Right lobe of liver (tissue), 6 donors: ENCODE results near the gene TSSK6. TPM values are rescaled to one million over a fixed set of nuclear protein-coding genes. Genes with fewer than 3 reads are reported as not detected.

Source experiments
- ATAC-seq, 4 donors: fragments of 200-7000 bp; cut with Tn5 transposase; one replicate each; pipeline ENCODE4 v1.9.1; 2020; ENCODE audit warnings: mild to moderate bottlenecking in 4 of 4, moderate library complexity in 4 of 4
- DNase-seq, 3 donors: peaks; one replicate each; pipeline ENCODE4 v3.0.0-alpha.2; 2020
- H3K27ac ChIP-seq, 3 donors: fragments of 200-600 bp; one replicate each; pipeline ENCODE4 v1.8.0; 2022
- H3K27me3 ChIP-seq, 2 donors: fragments of 200-600 bp; one replicate each; pipeline ENCODE4 v1.8.0; 2022
- H3K36me3 ChIP-seq, 4 donors: fragments of 200-600 bp; sonication (generic) in 1 of 4; one replicate each; pipeline versions ENCODE4 v1.5.1 to v1.8.0; 2017 to 2022; ENCODE audit warnings: control low read depth in 1 of 4
- H3K4me1 ChIP-seq, 4 donors: fragments of 200-600 bp; sonication (generic) in 1 of 4; one replicate each; pipeline versions ENCODE4 v1.5.1 to v1.8.0; 2017 to 2022; ENCODE audit warnings: control low read depth in 1 of 4
- H3K4me3 ChIP-seq, 3 donors: fragments of 200-600 bp; one replicate each; pipeline ENCODE4 v1.8.0; 2022
- H3K9me3 ChIP-seq, 4 donors: fragments of 200-600 bp; sonication (generic) in 1 of 4; one replicate each; pipeline versions ENCODE4 v1.5.1 to v1.8.0; 2017 to 2022; ENCODE audit warnings: control low read depth in 1 of 4
- POLR2A ChIP-seq: fragments of 450-650 bp; IDR thresholded peaks from one replicate; pipeline ENCODE4 v1.6.1; 2017; ENCODE audit warnings: antibody characterized with exemption, mild to moderate bottlenecking
- WGBS: methylation state at CpG from one replicate; pipeline ENCODE4 v1.1.6; 2018; ENCODE audit warnings: low coverage, low lambda C conversion rate; ENCODE audit not compliant: insufficient coverage; ENCODE audit errors: missing lambda C conversion rate; 5-methylcytosine and 5-hydroxymethylcytosine counted together
- intact Hi-C, 2 donors: fragments of 100-400 bp; cut with DNase I; formaldehyde crosslinking; loops; one replicate each; pipeline versions ENCODE4 v1.11.2 to v1.14.1; 2022
- total RNA-seq, 6 experiments: library from RNA; depleted of rRNA in 2 of 6; stranded (reverse); fragments of >200 nt in 2 of 6; fragmentation: NEBNext Ultra II Directional in 3 of 6; extraction: Animal tissue kit (Norgen Biotek cat#: 25700) in 3 of 6; gene quantifications; one replicate each; pipeline versions ENCODE4 v1.1.0 to v1.2.4, GENCODE V29; 2016 to 2023
- TF ChIP-seq, protein P1 (sequence below), 4 donors: fragments of 200-600 bp in 3 of 4; fragments of 450-650 bp in 1 of 4; IDR thresholded peaks; one replicate each; pipeline versions ENCODE4 v1.5.1 to v1.8.0; 2016 to 2022; ENCODE audit warnings: antibody characterized with exemption in 4 of 4, mild to moderate bottlenecking in 2 of 4
- donor health status: DM: no; HTN: yes; CAD: no.
- donor health status: DM: no; HTN: no; CAD: no.
- donor health status: DM: no; HTN: no; CAD: no.
- donor health status: DM: no; HTN: yes; CAD: no.
- donor health status: DM: no; HTN: yes; CAD: no.

Gene TSSK6
- total RNA-seq, 6 experiments from 2014 or later, result 0.53 to 2.9 (median 1.1) TPM

DNA sequence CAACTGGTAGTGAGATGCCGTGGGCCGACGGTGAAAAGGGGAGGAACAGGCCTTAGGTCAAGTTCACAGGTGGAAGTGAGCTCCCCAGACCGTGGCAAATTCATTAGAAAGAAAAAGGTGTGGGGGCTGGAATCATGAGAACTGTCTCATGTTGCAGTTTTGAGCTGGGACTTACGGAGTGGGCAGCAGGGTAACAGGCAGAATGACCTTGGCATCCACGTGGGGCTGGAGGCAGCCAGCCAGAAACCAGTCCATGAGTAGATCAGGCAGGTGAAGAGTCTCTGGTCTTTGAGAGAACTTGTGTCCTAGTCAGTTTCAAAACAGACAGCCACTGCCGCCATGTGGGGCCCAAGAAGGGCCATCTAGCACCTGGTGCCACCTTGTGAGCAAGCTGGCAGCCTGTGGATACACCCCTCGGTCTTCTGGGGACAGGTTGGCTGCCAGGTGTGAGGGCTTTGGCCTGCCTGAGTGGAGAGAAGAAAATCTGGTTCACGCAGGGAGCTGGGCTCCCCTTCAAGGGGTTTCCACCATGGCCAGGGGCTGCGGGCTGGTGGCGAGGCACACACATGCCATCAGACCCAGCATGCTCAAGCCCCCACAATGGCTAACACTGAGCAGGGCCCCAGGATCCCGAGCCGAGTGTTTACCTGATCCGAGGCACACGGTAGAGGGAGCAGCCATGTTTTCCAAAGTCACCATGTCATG is 23.9 kb downstream of the TSSK6 start:
- ATAC-seq (no peak), DNase-seq (peak in 1 of 3 donors; percentile 40)
- TF ChIP-seq, protein P1, sequence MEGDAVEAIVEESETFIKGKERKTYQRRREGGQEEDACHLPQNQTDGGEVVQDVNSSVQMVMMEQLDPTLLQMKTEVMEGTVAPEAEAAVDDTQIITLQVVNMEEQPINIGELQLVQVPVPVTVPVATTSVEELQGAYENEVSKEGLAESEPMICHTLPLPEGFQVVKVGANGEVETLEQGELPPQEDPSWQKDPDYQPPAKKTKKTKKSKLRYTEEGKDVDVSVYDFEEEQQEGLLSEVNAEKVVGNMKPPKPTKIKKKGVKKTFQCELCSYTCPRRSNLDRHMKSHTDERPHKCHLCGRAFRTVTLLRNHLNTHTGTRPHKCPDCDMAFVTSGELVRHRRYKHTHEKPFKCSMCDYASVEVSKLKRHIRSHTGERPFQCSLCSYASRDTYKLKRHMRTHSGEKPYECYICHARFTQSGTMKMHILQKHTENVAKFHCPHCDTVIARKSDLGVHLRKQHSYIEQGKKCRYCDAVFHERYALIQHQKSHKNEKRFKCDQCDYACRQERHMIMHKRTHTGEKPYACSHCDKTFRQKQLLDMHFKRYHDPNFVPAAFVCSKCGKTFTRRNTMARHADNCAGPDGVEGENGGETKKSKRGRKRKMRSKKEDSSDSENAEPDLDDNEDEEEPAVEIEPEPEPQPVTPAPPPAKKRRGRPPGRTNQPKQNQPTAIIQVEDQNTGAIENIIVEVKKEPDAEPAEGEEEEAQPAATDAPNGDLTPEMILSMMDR (IDR thresholded peaks at IDR 0.05), result no peak
- no peak for TF ChIP-seq POLR2A
- Histone ChIP-seq H3K27ac (no peak overlapping the region), H3K27me3 (no peaks in the 10 kb centered on the region), H3K4me3 (no peak overlapping the region), H3K9me3 (no peaks in the 10 kb centered on the region), H3K36me3 (peaks cover 0 to 32% (median 6%) of the 10 kb centered on the region in 4 donors), H3K4me1 (peaks cover 0 to 43% (median 22%) of the 10 kb centered on the region in 4 donors)
- intact Hi-C loops, result loop anchor here (5.0 to 10.0 kb wide), 2 partner anchors 124 to 297 kb away; partner anchors contain the start of genes BORCS8 (in 1 of the 2) and RFXANK (in 1 of the 2)
- WGBS, result 29% methylated on average over 5 of the region's 15 CpGs

DNA sequence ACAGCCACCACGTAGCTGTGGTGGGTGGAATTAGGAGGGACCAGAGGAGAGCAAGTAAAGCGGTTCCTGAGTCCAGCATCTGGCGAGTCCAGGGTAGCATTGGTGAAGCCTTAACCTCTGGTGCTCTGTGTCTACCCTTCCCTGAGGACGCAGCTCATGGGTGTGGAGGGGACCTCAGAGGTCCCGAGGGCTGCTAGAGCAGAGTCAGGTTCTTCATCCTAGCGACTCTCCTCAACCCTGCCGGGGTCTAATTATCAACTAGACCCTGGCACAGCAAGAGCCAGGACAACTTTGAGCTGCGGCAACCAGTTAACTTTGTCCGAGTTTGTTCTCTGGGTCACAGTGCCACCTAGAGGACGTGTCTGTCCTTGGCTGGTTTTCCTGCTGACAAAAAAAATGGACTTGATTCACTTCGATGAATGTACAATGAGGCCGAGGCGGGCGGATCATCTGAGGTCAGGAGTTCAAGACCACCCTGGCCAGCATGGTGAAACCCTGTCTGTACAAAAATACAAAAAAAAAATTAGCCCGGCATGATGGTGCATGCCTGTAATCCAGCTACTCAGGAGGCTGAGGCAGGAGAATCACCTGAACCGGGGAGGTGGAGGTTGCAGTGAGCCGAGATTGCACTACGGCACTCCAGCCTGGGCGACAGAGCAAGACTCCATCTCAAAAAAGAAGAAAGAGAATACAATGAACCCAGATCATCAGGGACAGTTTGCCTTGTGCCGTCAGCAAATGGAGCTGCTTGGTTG is 25.0 kb downstream of the TSSK6 start:
- WGBS, result 15% methylated on average over 15 of the region's 20 CpGs
- intact Hi-C loops, result loop anchor here (5.0 to 10.0 kb wide), 2 partner anchors 123 to 296 kb away; partner anchors contain the start of genes BORCS8 (in 1 of the 2) and RFXANK (in 1 of the 2)
- H3K9me3 ChIP-seq, result no peaks in the 10 kb centered on the region
- H3K4me3 ChIP-seq, result no peak overlapping the region
- H3K27ac ChIP-seq, result peak overlapping the region; percentile 68 to 86 (median 86)
- peak; percentile 48 to 65 (median 58) for ATAC-seq
- H3K4me1 ChIP-seq, result peaks cover 0 to 45% (median 22%) of the 10 kb centered on the region in 4 donors
- peaks cover 0 to 24% (median 6%) of the 10 kb centered on the region in 4 donors for H3K36me3 ChIP-seq
- H3K27me3 ChIP-seq, result no peaks in the 10 kb centered on the region
- DNase-seq, result peak; percentile 64 to 75 (median 67)
- TF ChIP-seq POLR2A, result no peak
- TF ChIP-seq, protein P1 (IDR thresholded peaks at IDR 0.05), result peak; percentile 80 to 89 (median 82)

DNA sequence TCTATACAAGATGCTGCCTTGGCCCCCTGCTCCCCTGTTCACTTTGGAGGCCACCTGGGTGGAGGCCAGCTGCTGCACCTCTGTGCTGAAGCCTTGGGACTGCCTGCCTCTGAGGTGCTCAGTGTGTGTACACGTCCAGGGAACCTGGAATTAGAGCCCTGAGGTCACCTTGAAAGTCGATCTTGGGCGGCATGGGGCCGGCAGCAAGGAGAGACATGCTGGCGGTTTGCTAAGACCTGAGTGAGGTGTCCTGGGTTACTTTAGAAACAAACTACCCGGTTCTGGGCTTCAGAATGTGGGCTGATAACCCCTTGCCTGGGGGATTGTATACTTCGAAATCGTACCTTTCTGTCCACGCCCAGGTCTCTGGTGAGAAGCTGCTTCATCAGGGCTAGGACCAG is 25.5 kb downstream of the TSSK6 start:
- intact Hi-C loops, result loop anchor here (5.0 to 10.0 kb wide), 3 partner anchors 88 to 295 kb away; partner anchors contain the start of genes BORCS8 (in 1 of the 2) and RFXANK (in 1 of the 2)
- Histone ChIP-seq H3K27ac (peak overlapping the region; percentile 68 to 86 (median 86)), H3K27me3 (no peaks in the 10 kb centered on the region), H3K4me1 (peaks cover 0 to 45% (median 22%) of the 10 kb centered on the region in 4 donors), H3K4me3 (no peak overlapping the region), H3K9me3 (no peaks in the 10 kb centered on the region), H3K36me3 (peaks cover 0 to 19% (median 6%) of the 10 kb centered on the region in 4 donors)
- ATAC-seq (peak in 2 of 4 donors; percentile 5 to 13), DNase-seq (peak in 1 of 3 donors; percentile 53)
- WGBS, result 52% methylated on average over 5 of the region's 9 CpGs
- no peak for TF ChIP-seq POLR2A
- TF ChIP-seq, protein P1 (IDR thresholded peaks at IDR 0.05), result no peak

DNA sequence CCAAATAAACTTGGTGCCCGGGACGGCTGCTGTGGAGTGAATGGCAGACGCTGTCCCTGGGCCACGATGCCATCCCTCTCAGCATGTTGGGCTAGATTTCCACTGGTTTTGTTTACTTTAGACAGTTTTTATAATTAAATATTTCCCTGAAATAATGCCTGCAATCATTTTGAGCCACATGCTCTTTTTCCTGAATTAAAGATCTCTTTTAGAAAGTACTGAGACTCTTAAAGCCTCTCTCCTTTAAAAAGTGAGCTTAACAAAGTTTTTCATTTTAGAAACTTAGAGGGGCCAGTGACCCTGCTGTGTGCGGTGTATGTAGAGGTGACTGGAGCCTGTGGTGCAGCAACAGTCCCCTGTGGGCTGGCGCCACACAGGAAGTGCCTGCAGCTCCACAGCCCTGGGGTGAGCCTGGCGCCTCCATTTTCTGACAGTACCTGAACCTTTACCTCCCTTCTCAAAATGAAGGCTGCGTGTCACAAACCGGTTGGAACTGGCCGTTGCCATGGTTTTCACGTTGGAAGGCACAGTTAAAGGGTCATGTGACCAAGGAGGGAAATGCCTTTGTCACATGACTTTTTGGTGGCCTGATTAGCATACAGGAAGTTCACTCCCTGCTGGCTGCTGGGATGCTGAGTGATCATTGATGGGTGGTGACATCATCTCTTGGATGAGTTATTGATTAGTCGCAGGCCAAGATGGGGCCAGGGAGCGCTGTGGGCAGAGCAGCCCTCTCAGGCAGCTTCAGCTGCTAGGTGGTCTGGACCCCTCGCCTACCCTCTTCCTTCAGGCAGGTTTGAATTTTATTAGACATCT is 26.3 kb downstream of the TSSK6 start:
- Histone ChIP-seq H3K4me3 (peak overlapping the region in 2 of 3 donors; percentile 12 to 27), H3K27me3 (no peaks in the 10 kb centered on the region), H3K36me3 (peaks cover 0 to 12% (median 3%) of the 10 kb centered on the region in 4 donors), H3K27ac (peak overlapping the region; percentile 68 to 86 (median 86)), H3K9me3 (no peaks in the 10 kb centered on the region), H3K4me1 (peaks cover 0 to 45% (median 22%) of the 10 kb centered on the region in 4 donors)
- 18% methylated on average over 11 of the region's 14 CpGs for WGBS
- TF ChIP-seq, protein P1 (IDR thresholded peaks at IDR 0.05), result no peak
- peak; percentile 77 for TF ChIP-seq POLR2A
- intact Hi-C loops, result loop anchor here in 1 of 2 donors (5.0 kb wide), 1 partner anchor 87 kb away; no protein-coding TSS in a partner anchor
- ATAC-seq (peak; percentile 61 to 72 (median 66)), DNase-seq (peak; percentile 85 to 90 (median 87))
